GM12878 (cell line): ENCODE measurements around the gene MIEF1. TPM values are rescaled to one million over a fixed set of nuclear protein-coding genes. Genes with fewer than 3 reads are reported as not detected.

Experiments used
- ATAC-seq: fragments of 200-7000 bp; cut with Tn5 transposase; 3 replicates; pipeline ENCODE4 v1.9.1; 2020; ENCODE audit warnings: mild to moderate bottlenecking, moderate library complexity
- BruUV-seq: library from RNA; stranded (reverse); fragments of 400-500 nt; replicated peaks from 2 replicates; lab custom pipeline; 2021; lab: Mats Ljungman, UMichigan
- CTCF ChIA-PET: fragments of 300-600 bp; sonication (Branson Sonifier 250); formaldehyde crosslinking; extraction: SDS; loops from one replicate; lab custom pipeline; 2021; ENCODE audit warnings: inconsistent platforms; lab: Yijun Ruan, JAX
- POLR2A ChIA-PET: fragments of 350-600 bp; formaldehyde crosslinking; extraction: SDS; loops from one replicate; lab custom pipeline; 2021; ENCODE audit warnings: inconsistent platforms; lab: Charles Lee
- RAD21 ChIA-PET: fragments of 300-600 bp; sonication (Branson Sonifier 250); formaldehyde crosslinking; loops from one replicate; lab custom pipeline; 2023; ENCODE audit warnings: antibody characterized with exemption; ENCODE audit not compliant: unreplicated experiment; lab: Charles Lee
- SMC1A ChIA-PET: fragments of 300-600 bp; sonication (Branson Sonifier 250); formaldehyde crosslinking; loops from one replicate; lab custom pipeline; 2023; ENCODE audit not compliant: unreplicated experiment, uncharacterized antibody; lab: Charles Lee
- DNase-seq: peaks from one replicate; pipeline ENCODE4 v3.0.0-alpha.2; 2011; ENCODE audit warnings: low read depth, low spot score
- FAIRE-seq: peaks from 3 replicates; lab custom pipeline; 2011; peaks lifted over from hg19 to GRCh38; lab: Jason Lieb, UNC
- H2AFZ ChIP-seq: 2 replicates; pipeline ENCODE4 v1.6.0; 2011; ENCODE audit warnings: low read depth, low read length, control low read depth; ENCODE audit not compliant: control insufficient read depth
- H3K27ac ChIP-seq: 2 replicates; pipeline ENCODE4 v1.5.1; 2011; ENCODE audit warnings: control low read depth; ENCODE audit not compliant: control insufficient read depth, insufficient read depth
- H3K27me3 ChIP-seq, 2 experiments: replicated peaks in 1 of 2; 2 replicates each; pipeline versions ENCODE4 v1.6.0 to v1.6.1; 2011; ENCODE audit warnings: low read length in 1 of 2; ENCODE audit not compliant: control insufficient read depth in 2 of 2, insufficient read depth in 2 of 2
- H3K36me3 ChIP-seq, 2 experiments: 2 replicates each; pipeline ENCODE4 v1.5.1; 2011; ENCODE audit warnings: low read length in 1 of 2; ENCODE audit not compliant: control insufficient read depth in 2 of 2, insufficient read depth in 2 of 2
- H3K4me1 ChIP-seq: 2 replicates; pipeline ENCODE4 v1.6.1; 2011; ENCODE audit warnings: mild to moderate bottlenecking, low read length, moderate library complexity, mixed read lengths; ENCODE audit not compliant: control insufficient read depth, insufficient read depth
- H3K4me2 ChIP-seq: 2 replicates; pipeline ENCODE4 v1.6.0; 2011; ENCODE audit warnings: control low read depth; ENCODE audit not compliant: control insufficient read depth, insufficient read depth
- H3K4me3 ChIP-seq: fragments of 200-600 bp; sonication (generic); 2 replicates; pipeline ENCODE4 v1.5.1; 2016
- H3K79me2 ChIP-seq: 2 replicates; pipeline ENCODE4 v1.6.0; 2011; ENCODE audit warnings: low read length; ENCODE audit not compliant: control insufficient read depth, insufficient read depth
- H3K9ac ChIP-seq: 2 replicates; pipeline ENCODE4 v1.8.0; 2011; ENCODE audit warnings: low read length, control low read depth, mixed read lengths; ENCODE audit not compliant: control insufficient read depth, insufficient read depth
- H3K9me3 ChIP-seq: replicated peaks from 3 replicates; pipeline ENCODE4 v1.5.1; 2011; ENCODE audit warnings: mild to moderate bottlenecking, low read length; ENCODE audit not compliant: control insufficient read depth, insufficient read depth
- H4K20me1 ChIP-seq: 2 replicates; pipeline ENCODE4 v1.6.0; 2011; ENCODE audit not compliant: control insufficient read depth, insufficient read depth
- CREM ChIP-seq: IDR thresholded peaks from 2 replicates; pipeline ENCODE4 v1.6.1; 2014; ENCODE audit warnings: antibody characterized with exemption, low read depth
- GABPA ChIP-seq: IDR thresholded peaks from 2 replicates; pipeline ENCODE4 v1.6.1; 2014; ENCODE audit warnings: antibody characterized with exemption, low read depth, mild to moderate bottlenecking, inconsistent platforms
- MTA3 ChIP-seq: IDR thresholded peaks from 2 replicates; pipeline ENCODE4 v1.6.1; 2012; ENCODE audit warnings: low read length, inconsistent platforms, borderline replicate concordance
- PAX5 ChIP-seq: IDR thresholded peaks from 2 replicates; pipeline ENCODE4 v1.6.1; 2011; ENCODE audit warnings: low read depth, low read length, borderline replicate concordance
- ZNF274 ChIP-seq: IDR thresholded peaks from one replicate; pipeline ENCODE4 v1.8.0; 2011; ENCODE audit not compliant: insufficient read length, insufficient read depth
- ZSCAN29 ChIP-seq: fragments of 450-650 bp; IDR thresholded peaks from 2 replicates; pipeline ENCODE4 v1.6.1; 2017; ENCODE audit warnings: mild to moderate bottlenecking, moderate library complexity
- WGBS: methylation state at CpG from one replicate; pipeline ENCODE4 v1.1.6; 2016; ENCODE audit warnings: low lambda C conversion rate; ENCODE audit not compliant: insufficient replicate concordance, insufficient coverage; ENCODE audit errors: missing lambda C conversion rate; 5-methylcytosine and 5-hydroxymethylcytosine counted together
- in situ Hi-C: fragments of 300-500 bp; cut with MboI; formaldehyde crosslinking; loops from 9 replicates; pipeline ENCODE4 v1.14.3; 2018; ENCODE audit warnings: mixed read lengths
- intact Hi-C: fragments of 100-400 bp; cut with micrococcal nuclease; formaldehyde crosslinking; loops from one replicate; pipeline ENCODE4 v1.14.2; 2022; ENCODE audit not compliant: unreplicated experiment
- polyA plus RNA-seq, 11 experiments: library from polyadenylated mRNA; depleted of rRNA in 4 of 11; unstranded in 6 of 11; stranded (reverse) in 5 of 11; fragments of >200 nt; fragmentation: Nextera tagmentation in 4 of 11; fragmentation: Illumina TruSeq in 1 of 11; extraction: Ambion mirVana in 4 of 11; extraction: Trizol in 1 of 11; gene quantifications; 1 replicate in 1 of 11; 2 replicates in 10 of 11; pipeline versions ENCODE4 v1.2.1 to v1.2.3, GENCODE V29; 2011 to 2016; ENCODE audit warnings: inconsistent platforms in 2 of 11, missing spikeins in 2 of 11, low read depth in 1 of 11
- total RNA-seq, 4 experiments: library from RNA; depleted of rRNA in 3 of 4; stranded (reverse); fragments of >200 nt in 3 of 4; fragmentation: Illumina TruSeq in 1 of 4; extraction: Trizol in 1 of 4; gene quantifications; 2 replicates each; pipeline versions ENCODE4 v1.2.1 to v1.2.3, GENCODE V29; 2013 to 2021
- TF ChIP-seq, protein P1 (sequence below): fragments of 450-650 bp; formaldehyde crosslinking; IDR thresholded peaks from 2 replicates; pipeline ENCODE4 v1.4.0; 2022; ENCODE audit warnings: mild to moderate bottlenecking, moderate library complexity
- TF ChIP-seq, protein P2 (sequence below): fragments of 450-650 bp; formaldehyde crosslinking; IDR thresholded peaks from 2 replicates; pipeline ENCODE4 v1.4.0; 2020; ENCODE audit warnings: mild to moderate bottlenecking, moderate library complexity
- TF ChIP-seq, protein P3 (sequence below), 3 experiments: IDR thresholded peaks in 2 of 3; conservative IDR thresholded peaks in 1 of 3; 2 replicates each; pipeline ENCODE4 v1.5.1; 2011; ENCODE audit warnings: low read depth in 3 of 3, low read length in 3 of 3, mild to moderate bottlenecking in 3 of 3, control low read depth in 2 of 3, moderate library complexity in 2 of 3, inconsistent platforms in 1 of 3, mixed read lengths in 1 of 3; ENCODE audit not compliant: control insufficient read depth in 2 of 3, insufficient read depth in 1 of 3; ENCODE audit errors: extremely low read depth in 1 of 3

Gene MIEF1
- total and polyA plus RNA-seq, 10 of the 15 experiments (the other 5 are each of a cell fraction or from before 2014, with no cell fraction given) = 12.4 to 52.3 (median 29.3) TPM

DNA sequence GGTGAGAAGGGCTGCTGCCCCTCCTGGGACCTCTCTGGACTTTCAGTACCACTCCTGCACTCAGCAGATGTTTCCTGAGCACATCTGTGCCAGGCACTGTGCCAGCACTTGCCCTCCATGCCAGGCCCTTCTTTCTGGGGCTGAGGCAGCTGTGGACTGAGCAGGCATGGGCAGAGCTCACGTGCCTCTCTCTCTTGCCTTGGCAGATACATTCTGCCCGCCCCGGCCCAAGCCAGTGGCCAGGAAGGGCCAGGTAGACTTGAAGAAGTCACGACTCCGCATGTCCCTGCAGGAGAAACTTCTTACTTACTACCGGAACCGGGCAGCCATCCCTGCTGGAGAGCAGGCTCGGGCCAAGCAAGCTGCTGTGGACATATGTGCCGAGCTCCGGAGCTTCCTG lies 9.9 kb downstream of the MIEF1 start:
- H3K9me3 ChIP-seq = no peaks in the 10 kb centered on the region
- no peak for DNase-seq
- ChIA-PET POLR2A (no interaction called here), CTCF (interaction anchor here (1.5 to 8.0 kb wide), 3 partner anchors 10 to 18 kb away, joined by 6 to 75 read pairs (median 7); partner anchors contain the start of genes MIEF1 and RPS19BP1), SMC1A (interaction anchor here (0.6 kb wide), 1 partner anchor 197 kb away, joined by 3 read pairs; no protein-coding TSS in a partner anchor), RAD21 (no interaction called here)
- peaks cover 18% of the 10 kb centered on the region for H3K4me1 ChIP-seq
- H3K9ac ChIP-seq = no peak overlapping the region
- H3K79me2 ChIP-seq = peaks cover 21% of the 10 kb centered on the region
- no peak for FAIRE-seq
- peaks cover 34 to 50% of the 10 kb centered on the region in 2 experiments; a peak in 3 of 4 replicates for H3K36me3 ChIP-seq
- no TSS peak for BruUV-seq
- in situ Hi-C loops (loop anchor here (25.0 kb wide), 1 partner anchor 350 kb away; the partner anchor contains the start of gene CBX7), intact Hi-C loops (no loop called here)
- H3K4me2 ChIP-seq = no peak overlapping the region
- no peak overlapping the region for H3K4me3 ChIP-seq
- H2AFZ ChIP-seq = no peak overlapping the region
- H3K27ac ChIP-seq = no peak overlapping the region
- no peaks in the 10 kb centered on the region for H3K27me3 ChIP-seq
- no peak for ATAC-seq
- WGBS = 92% methylated on average over 10 of the region's 10 CpGs
- H4K20me1 ChIP-seq = peaks cover 4% of the 10 kb centered on the region
- no peak for TF ChIP-seq CREM
- TF ChIP-seq MTA3 = no peak
- TF ChIP-seq, protein P1, sequence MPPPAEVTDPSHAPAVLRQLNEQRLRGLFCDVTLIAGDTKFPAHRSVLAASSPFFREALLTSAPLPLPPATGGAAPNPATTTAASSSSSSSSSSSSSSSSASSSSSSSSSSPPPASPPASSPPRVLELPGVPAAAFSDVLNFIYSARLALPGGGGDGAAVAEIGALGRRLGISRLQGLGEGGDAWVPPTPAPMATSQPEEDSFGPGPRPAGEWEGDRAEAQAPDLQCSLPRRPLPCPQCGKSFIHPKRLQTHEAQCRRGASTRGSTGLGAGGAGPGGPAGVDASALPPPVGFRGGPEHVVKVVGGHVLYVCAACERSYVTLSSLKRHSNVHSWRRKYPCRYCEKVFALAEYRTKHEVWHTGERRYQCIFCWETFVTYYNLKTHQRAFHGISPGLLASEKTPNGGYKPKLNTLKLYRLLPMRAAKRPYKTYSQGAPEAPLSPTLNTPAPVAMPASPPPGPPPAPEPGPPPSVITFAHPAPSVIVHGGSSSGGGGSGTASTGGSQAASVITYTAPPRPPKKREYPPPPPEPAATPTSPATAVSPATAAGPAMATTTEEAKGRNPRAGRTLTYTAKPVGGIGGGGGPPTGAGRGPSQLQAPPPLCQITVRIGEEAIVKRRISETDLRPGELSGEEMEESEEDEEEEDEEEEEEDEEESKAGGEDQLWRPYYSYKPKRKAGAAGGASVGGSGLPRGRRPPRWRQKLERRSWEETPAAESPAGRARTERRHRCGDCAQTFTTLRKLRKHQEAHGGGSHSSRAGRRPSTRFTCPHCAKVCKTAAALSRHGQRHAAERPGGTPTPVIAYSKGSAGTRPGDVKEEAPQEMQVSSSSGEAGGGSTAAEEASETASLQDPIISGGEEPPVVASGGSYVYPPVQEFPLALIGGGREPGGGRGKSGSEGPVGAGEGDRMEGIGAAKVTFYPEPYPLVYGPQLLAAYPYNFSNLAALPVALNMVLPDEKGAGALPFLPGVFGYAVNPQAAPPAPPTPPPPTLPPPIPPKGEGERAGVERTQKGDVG (CRISPR knock-in tag) = no peak
- no peak for TF ChIP-seq GABPA
- no peak for TF ChIP-seq ZSCAN29
- no peak for TF ChIP-seq ZNF274
- TF ChIP-seq, protein P2, sequence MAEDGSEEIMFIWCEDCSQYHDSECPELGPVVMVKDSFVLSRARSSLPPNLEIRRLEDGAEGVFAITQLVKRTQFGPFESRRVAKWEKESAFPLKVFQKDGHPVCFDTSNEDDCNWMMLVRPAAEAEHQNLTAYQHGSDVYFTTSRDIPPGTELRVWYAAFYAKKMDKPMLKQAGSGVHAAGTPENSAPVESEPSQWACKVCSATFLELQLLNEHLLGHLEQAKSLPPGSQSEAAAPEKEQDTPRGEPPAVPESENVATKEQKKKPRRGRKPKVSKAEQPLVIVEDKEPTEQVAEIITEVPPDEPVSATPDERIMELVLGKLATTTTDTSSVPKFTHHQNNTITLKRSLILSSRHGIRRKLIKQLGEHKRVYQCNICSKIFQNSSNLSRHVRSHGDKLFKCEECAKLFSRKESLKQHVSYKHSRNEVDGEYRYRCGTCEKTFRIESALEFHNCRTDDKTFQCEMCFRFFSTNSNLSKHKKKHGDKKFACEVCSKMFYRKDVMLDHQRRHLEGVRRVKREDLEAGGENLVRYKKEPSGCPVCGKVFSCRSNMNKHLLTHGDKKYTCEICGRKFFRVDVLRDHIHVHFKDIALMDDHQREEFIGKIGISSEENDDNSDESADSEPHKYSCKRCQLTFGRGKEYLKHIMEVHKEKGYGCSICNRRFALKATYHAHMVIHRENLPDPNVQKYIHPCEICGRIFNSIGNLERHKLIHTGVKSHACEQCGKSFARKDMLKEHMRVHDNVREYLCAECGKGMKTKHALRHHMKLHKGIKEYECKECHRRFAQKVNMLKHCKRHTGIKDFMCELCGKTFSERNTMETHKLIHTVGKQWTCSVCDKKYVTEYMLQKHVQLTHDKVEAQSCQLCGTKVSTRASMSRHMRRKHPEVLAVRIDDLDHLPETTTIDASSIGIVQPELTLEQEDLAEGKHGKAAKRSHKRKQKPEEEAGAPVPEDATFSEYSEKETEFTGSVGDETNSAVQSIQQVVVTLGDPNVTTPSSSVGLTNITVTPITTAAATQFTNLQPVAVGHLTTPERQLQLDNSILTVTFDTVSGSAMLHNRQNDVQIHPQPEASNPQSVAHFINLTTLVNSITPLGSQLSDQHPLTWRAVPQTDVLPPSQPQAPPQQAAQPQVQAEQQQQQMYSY (CRISPR knock-in tag) = no peak
- no peak for TF ChIP-seq PAX5
- TF ChIP-seq, protein P3, sequence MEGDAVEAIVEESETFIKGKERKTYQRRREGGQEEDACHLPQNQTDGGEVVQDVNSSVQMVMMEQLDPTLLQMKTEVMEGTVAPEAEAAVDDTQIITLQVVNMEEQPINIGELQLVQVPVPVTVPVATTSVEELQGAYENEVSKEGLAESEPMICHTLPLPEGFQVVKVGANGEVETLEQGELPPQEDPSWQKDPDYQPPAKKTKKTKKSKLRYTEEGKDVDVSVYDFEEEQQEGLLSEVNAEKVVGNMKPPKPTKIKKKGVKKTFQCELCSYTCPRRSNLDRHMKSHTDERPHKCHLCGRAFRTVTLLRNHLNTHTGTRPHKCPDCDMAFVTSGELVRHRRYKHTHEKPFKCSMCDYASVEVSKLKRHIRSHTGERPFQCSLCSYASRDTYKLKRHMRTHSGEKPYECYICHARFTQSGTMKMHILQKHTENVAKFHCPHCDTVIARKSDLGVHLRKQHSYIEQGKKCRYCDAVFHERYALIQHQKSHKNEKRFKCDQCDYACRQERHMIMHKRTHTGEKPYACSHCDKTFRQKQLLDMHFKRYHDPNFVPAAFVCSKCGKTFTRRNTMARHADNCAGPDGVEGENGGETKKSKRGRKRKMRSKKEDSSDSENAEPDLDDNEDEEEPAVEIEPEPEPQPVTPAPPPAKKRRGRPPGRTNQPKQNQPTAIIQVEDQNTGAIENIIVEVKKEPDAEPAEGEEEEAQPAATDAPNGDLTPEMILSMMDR (IDR thresholded peaks at IDR 0.05 in 2 of 3, conservative IDR thresholded peaks at IDR 0.05 in 1 of 3; ENCODE audit: control insufficient read depth in 2 of 3, extremely low read depth in 1 of 3, insufficient read depth in 1 of 3, low read depth in 3 of 3, low read length in 3 of 3) = no peak
